GM12892 (cell line): ENCODE data around the gene ANKRD52.

ENCODE experiments used
- POLR2A ChIP-seq: IDR thresholded peaks from 2 replicates; pipeline ENCODE4 v1.6.1; 2011; ENCODE audit warnings: low read depth, low read length, control low read depth
- POLR2AphosphoS5 ChIP-seq: IDR thresholded peaks from 2 replicates; pipeline ENCODE4 v1.6.1; 2011; ENCODE audit warnings: low read depth, low read length, control low read depth

DNA sequence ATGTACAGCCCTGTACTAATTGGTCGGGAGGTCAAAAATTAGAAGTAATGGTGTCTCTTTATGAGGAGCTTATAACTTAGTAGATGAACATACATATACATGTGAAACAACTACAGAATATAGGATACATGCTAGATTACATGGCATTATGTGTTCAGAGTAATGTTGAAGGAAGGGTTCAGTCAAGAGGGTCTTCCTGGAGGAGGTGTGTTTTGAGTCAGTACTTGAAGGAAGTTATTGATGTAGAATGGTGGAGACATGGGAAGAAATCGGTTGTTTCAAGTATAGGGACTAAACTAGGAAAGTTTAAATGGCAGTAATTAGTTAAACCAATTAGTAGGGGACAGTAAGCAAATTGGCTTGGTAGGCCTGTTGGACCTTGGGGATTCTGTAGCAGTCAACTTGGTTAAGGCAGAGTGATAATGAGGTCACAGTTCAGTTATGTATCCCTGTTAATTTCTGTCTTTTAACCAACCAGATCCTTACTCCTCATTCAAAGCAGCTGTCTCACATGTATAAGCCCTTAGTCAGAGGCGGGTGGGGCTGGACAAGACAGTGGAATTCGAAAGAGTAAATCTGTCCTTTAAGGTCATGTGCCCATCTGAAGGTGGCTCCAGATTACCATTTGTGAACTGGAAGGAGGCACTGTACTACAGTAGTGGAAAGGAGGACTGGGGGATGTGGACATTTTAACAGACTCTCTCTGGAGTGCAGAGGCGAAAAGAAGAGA, 3.5 kb upstream of the ANKRD52 start:
- TF ChIP-seq POLR2AphosphoS5: no peak
- no peak for TF ChIP-seq POLR2A
